Upper lobe of right lung (tissue), 1 donor: ENCODE data around the gene SLC29A3. TPM values are rescaled to one million over a fixed set of nuclear protein-coding genes. Genes with fewer than 3 reads are reported as not detected.

Source experiments
- ATAC-seq: fragments of 200-7000 bp; cut with Tn5 transposase; one replicate; pipeline ENCODE4 v1.9.1; 2020; ENCODE audit warnings: mild to moderate bottlenecking, moderate library complexity
- DNase-seq: peaks from one replicate; pipeline ENCODE4 v3.0.0-alpha.2; 2020
- H3K27ac ChIP-seq: fragments of 200-600 bp; one replicate; pipeline ENCODE4 v1.8.0; 2022
- H3K27me3 ChIP-seq: fragments of 200-600 bp; one replicate; pipeline ENCODE4 v1.8.0; 2022; ENCODE audit warnings: mild to moderate bottlenecking
- H3K36me3 ChIP-seq: fragments of 200-600 bp; one replicate; pipeline ENCODE4 v1.8.0; 2022
- H3K4me1 ChIP-seq: fragments of 200-600 bp; one replicate; pipeline ENCODE4 v1.8.0; 2022
- H3K4me3 ChIP-seq: fragments of 200-600 bp; one replicate; pipeline ENCODE4 v1.8.0; 2022; ENCODE audit warnings: mild to moderate bottlenecking
- H3K9me3 ChIP-seq: fragments of 200-600 bp; one replicate; pipeline ENCODE4 v1.8.0; 2022
- CTCF ChIP-seq: fragments of 200-600 bp; IDR thresholded peaks from one replicate; pipeline ENCODE4 v1.8.0; 2022; ENCODE audit warnings: antibody characterized with exemption
- intact Hi-C: fragments of 100-400 bp; cut with DNase I; formaldehyde crosslinking; loops from one replicate; pipeline ENCODE4 v1.11.0; 2022
- total RNA-seq: library from RNA; stranded (reverse); fragmentation: NEBNext Ultra II Directional; extraction: Animal tissue kit (Norgen Biotek cat#: 25700); gene quantifications from one replicate; pipeline ENCODE4 v1.2.1, GENCODE V29; 2021
- donor health status: DM: no; HTN: yes; CAD: no; lungs with severe emphysema.

SLC29A3 gene
- total RNA-seq, 1 donor from 2014 or later, result 14.8 TPM

- Histone ChIP-seq H3K27ac (no peak overlapping the region), H3K9me3 (no peaks in the 10 kb centered on the region), H3K36me3 (no peaks in the 10 kb centered on the region), H3K27me3 (peaks cover 41% of the 10 kb centered on the region), H3K4me1 (peaks cover 10% of the 10 kb centered on the region), H3K4me3 (no peak overlapping the region)
- no peak for ATAC-seq
- DNase-seq, result peak; percentile 22
- TF ChIP-seq CTCF, result no peak
- intact Hi-C loops, result no loop called here
Observed at GRCh38 chr10:71401056-71401455, 82.0 kb downstream of the SLC29A3 start.

GRCh38 chr10:71402005-71402404 lies 82.9 kb downstream of the SLC29A3 start:
- DNase-seq (no peak), ATAC-seq (no peak)
- no peak for TF ChIP-seq CTCF
- no peak overlapping the region for H3K4me3 ChIP-seq
- H3K9me3 ChIP-seq, result no peaks in the 10 kb centered on the region
- H3K4me1 ChIP-seq, result peaks cover 10% of the 10 kb centered on the region
- H3K27me3 ChIP-seq, result peaks cover 37% of the 10 kb centered on the region
- no peak overlapping the region for H3K27ac ChIP-seq
- intact Hi-C loops, result no loop called here
- no peaks in the 10 kb centered on the region for H3K36me3 ChIP-seq

- H3K4me1 ChIP-seq, result no peaks in the 10 kb centered on the region
- no peak for ATAC-seq
- DNase-seq, result peak; percentile 28
- no peak overlapping the region for H3K27ac ChIP-seq
- peaks cover 16% of the 10 kb centered on the region for H3K27me3 ChIP-seq
- TF ChIP-seq CTCF, result no peak
- H3K36me3 ChIP-seq, result no peaks in the 10 kb centered on the region
- H3K9me3 ChIP-seq, result no peaks in the 10 kb centered on the region
- H3K4me3 ChIP-seq, result no peak overlapping the region
- intact Hi-C loops, result no loop called here
Observed at GRCh38 chr10:71404503-71405295, 85.6 kb downstream of the SLC29A3 start.

GRCh38 chr10:71406878-71407277 lies 87.8 kb downstream of the SLC29A3 start:
- Histone ChIP-seq H3K27ac (no peak overlapping the region), H3K4me3 (no peak overlapping the region), H3K9me3 (peaks cover 14% of the 10 kb centered on the region), H3K36me3 (no peaks in the 10 kb centered on the region), H3K27me3 (no peaks in the 10 kb centered on the region), H3K4me1 (no peaks in the 10 kb centered on the region)
- intact Hi-C loops, result no loop called here
- DNase-seq, result no peak
- no peak for TF ChIP-seq CTCF
- no peak for ATAC-seq

GRCh38 chr10:71408436-71409225 lies 89.6 kb downstream of the SLC29A3 start:
- Histone ChIP-seq H3K27me3 (no peaks in the 10 kb centered on the region), H3K4me3 (no peak overlapping the region), H3K27ac (no peak overlapping the region), H3K36me3 (no peaks in the 10 kb centered on the region), H3K9me3 (peaks cover 14% of the 10 kb centered on the region), H3K4me1 (no peaks in the 10 kb centered on the region)
- no peak for TF ChIP-seq CTCF
- no peak for DNase-seq
- ATAC-seq, result no peak
- intact Hi-C loops, result no loop called here
